H1 (cell line): ENCODE measurements around the gene LDLRAD4.

Experiments
- CREB1 ChIP-seq: IDR thresholded peaks from 2 replicates; pipeline ENCODE4 v1.6.1; 2012; ENCODE audit warnings: inconsistent platforms
- CTCF ChIP-seq, 3 experiments: IDR thresholded peaks; 1 replicate in 2 of 3; 2 replicates in 1 of 3; pipeline versions ENCODE4 v1.5.1 to v1.6.1; 2011; ENCODE audit warnings: low read length in 3 of 3, mild to moderate bottlenecking in 3 of 3, inconsistent platforms in 2 of 3, low read depth in 1 of 3, moderate library complexity in 1 of 3; ENCODE audit not compliant: insufficient read depth in 1 of 3; ENCODE audit errors: control extremely low read depth in 1 of 3

GRCh38 chr18:13390711-13391110 is 172.2 kb downstream of the LDLRAD4 start:
- TF ChIP-seq CREB1 (no peak), CTCF (IDR thresholded peaks at IDR 0.05; ENCODE audit: control extremely low read depth in 1 of 3, insufficient read depth in 1 of 3, low read depth in 1 of 3, low read length in 3 of 3) (no peak)
